ENCODE results near the gene COL9A3.

The COL9A3 gene

DNA sequence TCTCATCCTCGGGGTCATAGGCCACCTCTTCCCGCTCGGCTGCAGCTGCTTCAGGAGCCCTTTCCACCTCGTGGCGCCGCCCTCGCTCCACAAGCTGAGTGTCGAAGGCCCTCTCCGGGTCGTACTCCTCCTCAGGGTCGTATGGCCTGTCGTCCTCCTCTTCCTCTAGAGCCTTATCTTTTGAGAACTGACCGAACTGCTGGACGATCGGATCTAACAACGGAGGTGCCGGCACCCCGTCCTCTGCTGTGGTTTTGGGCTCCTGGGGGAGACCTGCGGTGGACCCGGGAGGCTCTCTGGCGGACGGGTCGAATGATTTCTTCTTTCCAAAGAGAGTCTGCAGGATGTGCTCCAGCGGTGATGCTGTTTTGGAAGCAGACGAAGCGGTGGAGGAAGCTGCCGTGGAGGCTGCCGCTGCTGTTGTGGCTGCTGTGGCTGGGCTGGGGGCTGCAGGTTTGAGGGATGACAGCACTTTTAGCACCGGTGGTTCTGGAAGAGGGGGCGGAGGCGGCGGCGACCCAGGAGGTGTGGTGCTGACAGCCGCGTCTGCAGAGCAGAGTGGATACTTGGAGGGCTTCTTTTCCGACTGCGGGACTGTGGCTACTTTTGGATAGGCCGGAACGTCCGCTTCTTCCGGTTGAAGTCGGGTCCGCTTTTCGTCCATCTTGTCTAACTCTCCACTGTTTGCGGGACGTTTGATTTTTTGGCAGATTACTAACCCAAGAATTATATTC is 65.0 kb downstream of the COL9A3 start:
- Histone ChIP-seq H2AFZ (ENCODE audit: low read depth, low read length, severe bottlenecking) (no peak overlapping the region), H3K27ac (ENCODE audit: low read depth, low read length) (no peak overlapping the region), H3K27me3 (ENCODE audit: low read length) (no peaks in the 10 kb centered on the region), H3K9ac (ENCODE audit: low read length) (no peak overlapping the region), H3K4me2 (ENCODE audit: low read depth, low read length, poor library complexity, severe bottlenecking) (no peak overlapping the region), H3K9me2 (replicated peaks; ENCODE audit: insufficient read depth, low read length) (no peaks in the 10 kb centered on the region), H4K20me1 (ENCODE audit: low read depth, low read length) (no peaks in the 10 kb centered on the region), H3F3A (ENCODE audit: insufficient read depth) (peaks cover 14% of the 10 kb centered on the region), H3K9me3 (ENCODE audit: insufficient read depth, low read length) (no peaks in the 10 kb centered on the region), H3K4me3 (ENCODE audit: insufficient read depth, low read length, poor library complexity, severe bottlenecking) (no peak overlapping the region), H3K36me3 (ENCODE audit: low read length) (no peaks in the 10 kb centered on the region), H3K79me2 (ENCODE audit: insufficient read depth, low read length) (no peaks in the 10 kb centered on the region)
- TF ChIP-seq EZH2phosphoT487 (conservative IDR thresholded peaks at IDR 0.05; ENCODE audit: low read length), result no peak
- TF ChIP-seq, protein P1, sequence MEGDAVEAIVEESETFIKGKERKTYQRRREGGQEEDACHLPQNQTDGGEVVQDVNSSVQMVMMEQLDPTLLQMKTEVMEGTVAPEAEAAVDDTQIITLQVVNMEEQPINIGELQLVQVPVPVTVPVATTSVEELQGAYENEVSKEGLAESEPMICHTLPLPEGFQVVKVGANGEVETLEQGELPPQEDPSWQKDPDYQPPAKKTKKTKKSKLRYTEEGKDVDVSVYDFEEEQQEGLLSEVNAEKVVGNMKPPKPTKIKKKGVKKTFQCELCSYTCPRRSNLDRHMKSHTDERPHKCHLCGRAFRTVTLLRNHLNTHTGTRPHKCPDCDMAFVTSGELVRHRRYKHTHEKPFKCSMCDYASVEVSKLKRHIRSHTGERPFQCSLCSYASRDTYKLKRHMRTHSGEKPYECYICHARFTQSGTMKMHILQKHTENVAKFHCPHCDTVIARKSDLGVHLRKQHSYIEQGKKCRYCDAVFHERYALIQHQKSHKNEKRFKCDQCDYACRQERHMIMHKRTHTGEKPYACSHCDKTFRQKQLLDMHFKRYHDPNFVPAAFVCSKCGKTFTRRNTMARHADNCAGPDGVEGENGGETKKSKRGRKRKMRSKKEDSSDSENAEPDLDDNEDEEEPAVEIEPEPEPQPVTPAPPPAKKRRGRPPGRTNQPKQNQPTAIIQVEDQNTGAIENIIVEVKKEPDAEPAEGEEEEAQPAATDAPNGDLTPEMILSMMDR (IDR thresholded peaks at IDR 0.05; ENCODE audit: insufficient read depth, low read length, poor library complexity, severe bottlenecking), result no peak

DNA sequence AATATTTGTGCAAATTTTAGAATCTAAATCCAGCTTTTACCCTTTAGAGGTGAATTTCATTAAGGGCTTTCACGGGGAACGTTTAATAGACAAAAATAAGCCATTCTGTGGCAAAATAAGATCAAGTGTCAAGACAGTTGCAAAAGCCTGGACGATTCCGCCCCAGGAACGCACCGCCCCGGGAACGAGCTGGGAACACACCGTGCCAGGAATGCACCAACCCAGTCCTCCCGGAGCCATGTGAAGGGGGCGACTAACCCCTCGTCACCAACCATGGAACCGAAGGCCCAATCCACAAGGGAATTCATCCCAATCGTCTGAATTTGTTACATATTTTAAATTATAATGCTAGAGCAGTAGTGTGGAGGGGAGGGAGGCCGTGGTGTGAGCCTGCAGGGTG is 65.6 kb downstream of the COL9A3 start:
- Histone ChIP-seq H2AFZ (ENCODE audit: low read depth, low read length, severe bottlenecking) (no peak overlapping the region), H3K4me3 (ENCODE audit: insufficient read depth, low read length, poor library complexity, severe bottlenecking) (no peak overlapping the region), H3K79me2 (ENCODE audit: insufficient read depth, low read length) (no peaks in the 10 kb centered on the region), H3K9me2 (replicated peaks; ENCODE audit: insufficient read depth, low read length) (no peaks in the 10 kb centered on the region), H3K36me3 (ENCODE audit: low read length) (no peaks in the 10 kb centered on the region), H3K27ac (ENCODE audit: low read depth, low read length) (no peak overlapping the region), H3K27me3 (ENCODE audit: low read length) (no peaks in the 10 kb centered on the region), H3K9ac (ENCODE audit: low read length) (no peak overlapping the region), H3K4me2 (ENCODE audit: low read depth, low read length, poor library complexity, severe bottlenecking) (no peak overlapping the region), H4K20me1 (ENCODE audit: low read depth, low read length) (no peaks in the 10 kb centered on the region), H3F3A (ENCODE audit: insufficient read depth) (peaks cover 14% of the 10 kb centered on the region), H3K9me3 (ENCODE audit: insufficient read depth, low read length) (no peaks in the 10 kb centered on the region)
- TF ChIP-seq, protein P1 (IDR thresholded peaks at IDR 0.05; ENCODE audit: insufficient read depth, low read length, poor library complexity, severe bottlenecking), result no peak
- TF ChIP-seq EZH2phosphoT487 (conservative IDR thresholded peaks at IDR 0.05; ENCODE audit: low read length), result no peak

DNA sequence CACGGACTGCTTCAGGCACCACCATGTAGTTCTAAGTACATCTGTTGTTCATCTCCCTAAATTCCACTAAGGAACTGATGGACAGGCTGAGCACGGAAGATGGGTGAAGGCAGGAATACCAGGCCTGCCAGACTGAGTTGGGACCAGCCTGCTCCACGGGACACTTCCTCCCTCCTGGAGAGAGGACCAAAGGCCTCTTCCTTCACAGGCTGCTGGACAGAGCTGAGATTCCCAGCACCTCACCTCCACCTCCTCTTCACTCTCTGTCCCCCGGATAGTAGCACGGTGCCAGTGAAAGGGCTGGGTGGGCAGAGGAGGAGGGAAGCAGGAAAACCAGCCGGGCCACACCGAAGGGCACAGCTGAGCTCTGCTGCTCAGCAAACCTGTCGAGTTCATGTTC is 67.7 kb downstream of the COL9A3 start:
- Histone ChIP-seq H3K9ac (ENCODE audit: low read length) (no peak overlapping the region), H3K79me2 (ENCODE audit: insufficient read depth, low read length) (no peaks in the 10 kb centered on the region), H3F3A (ENCODE audit: insufficient read depth) (no peaks in the 10 kb centered on the region), H3K36me3 (ENCODE audit: low read length) (peaks cover 1% of the 10 kb centered on the region; the same call in 1 of the 2 replicates), H3K27me3 (ENCODE audit: low read length) (no peaks in the 10 kb centered on the region), H2AFZ (ENCODE audit: low read depth, low read length, severe bottlenecking) (no peak overlapping the region), H4K20me1 (ENCODE audit: low read depth, low read length) (no peaks in the 10 kb centered on the region), H3K4me3 (ENCODE audit: insufficient read depth, low read length, poor library complexity, severe bottlenecking) (no peak overlapping the region), H3K4me2 (ENCODE audit: low read depth, low read length, poor library complexity, severe bottlenecking) (no peak overlapping the region), H3K9me3 (ENCODE audit: insufficient read depth, low read length) (no peaks in the 10 kb centered on the region), H3K9me2 (replicated peaks; ENCODE audit: insufficient read depth, low read length) (no peaks in the 10 kb centered on the region), H3K27ac (ENCODE audit: low read depth, low read length) (no peak overlapping the region)
- TF ChIP-seq, protein P1 (IDR thresholded peaks at IDR 0.05; ENCODE audit: insufficient read depth, low read length, poor library complexity, severe bottlenecking), result no peak
- TF ChIP-seq EZH2phosphoT487 (conservative IDR thresholded peaks at IDR 0.05; ENCODE audit: low read length), result no peak

Data from SU-DHL-6 (cell line).